Stomach smooth muscle (tissue), 2 donors: ENCODE results near the gene RGS3.
"Not testable (repeated sequence)": the region's sequence is repeated elsewhere in the genome, so short reads cannot be mapped to it uniquely, and the experiment has no call there.

Experiments
- H3K27ac ChIP-seq: one replicate; pipeline ENCODE4 v1.7.0; 2013; ENCODE audit warnings: mild to moderate bottlenecking, low read length, inconsistent platforms
- H3K27me3 ChIP-seq, 2 donors: one replicate each; pipeline ENCODE4 v1.7.0; 2013; ENCODE audit warnings: low read length in 2 of 2; ENCODE audit not compliant: insufficient read depth in 2 of 2, control insufficient read depth in 1 of 2
- H3K36me3 ChIP-seq, 2 donors: one replicate each; pipeline ENCODE4 v1.7.0; 2013; ENCODE audit warnings: low read length in 2 of 2; ENCODE audit not compliant: control insufficient read depth in 2 of 2, insufficient read depth in 2 of 2
- H3K4me1 ChIP-seq: one replicate; pipeline ENCODE4 v1.7.0; 2013; ENCODE audit warnings: low read length; ENCODE audit not compliant: control insufficient read depth, insufficient read depth
- H3K4me3 ChIP-seq, 2 donors: one replicate each; pipeline ENCODE4 v1.7.0; 2013; ENCODE audit warnings: low read length in 2 of 2
- H3K9ac ChIP-seq, 2 donors: one replicate each; pipeline ENCODE4 v1.7.0; 2013; ENCODE audit warnings: low read length in 2 of 2, mild to moderate bottlenecking in 1 of 2
- H3K9me3 ChIP-seq, 2 donors: one replicate each; pipeline ENCODE4 v1.7.0; 2013; ENCODE audit warnings: low read length in 2 of 2; ENCODE audit not compliant: control insufficient read depth in 2 of 2
- donor health status: healthy.
- donor health status: Pancreatic carcinoma.

Gene RGS3

DNA sequence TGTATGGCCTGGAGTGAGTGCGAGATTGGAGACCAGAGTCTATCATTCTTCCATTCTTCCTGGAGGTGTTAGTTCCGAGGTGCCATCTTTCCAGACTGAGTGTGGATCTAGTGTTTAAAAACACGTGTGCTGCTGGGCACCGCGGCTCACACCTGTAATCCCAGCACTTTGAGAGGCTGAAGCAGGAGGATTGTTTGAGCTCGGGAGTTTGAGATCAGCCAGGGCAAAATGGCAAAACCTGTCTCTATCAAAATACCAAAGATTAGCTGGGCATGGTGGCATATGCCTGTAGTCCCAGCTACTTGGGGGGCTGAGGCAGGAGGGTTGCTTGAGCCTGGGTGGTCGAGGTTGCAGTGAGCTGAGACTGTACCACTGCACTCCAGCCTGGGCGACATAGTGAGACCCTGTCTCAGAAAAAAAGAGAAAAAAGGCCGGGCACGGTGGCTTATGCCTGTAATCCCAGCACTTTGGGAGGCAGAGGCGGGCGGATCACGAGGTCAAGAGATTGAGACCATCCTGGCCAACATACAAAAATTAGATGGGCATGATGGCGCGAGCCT lies 176.0 kb downstream of the RGS3 start:
- H3K36me3 ChIP-seq, H3K4me1 ChIP-seq, H3K9ac ChIP-seq: not testable (repeated sequence)

DNA sequence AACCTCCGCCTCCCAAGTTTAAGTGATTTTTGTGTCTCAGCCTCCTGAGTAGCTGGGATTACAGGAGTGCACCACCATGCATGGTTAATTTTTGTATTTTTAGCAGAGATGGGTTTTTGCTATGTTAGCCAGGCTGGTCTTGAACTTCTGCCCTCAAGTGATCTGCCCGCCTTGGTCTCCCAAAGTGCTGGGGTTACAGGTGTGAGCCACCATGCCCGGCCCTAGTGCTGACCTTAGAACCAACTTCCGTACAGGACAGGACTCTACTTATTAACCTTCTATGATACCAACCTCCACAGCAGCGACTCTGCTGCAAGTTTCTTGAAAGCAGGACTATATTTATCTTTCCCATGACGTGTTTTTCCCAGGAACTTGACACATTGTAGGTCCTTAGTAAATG lies 176.9 kb downstream of the RGS3 start:
- H3K4me1 ChIP-seq: no peaks in the 10 kb centered on the region
- H3K27me3 ChIP-seq: no peaks in the 10 kb centered on the region
- H3K9me3 ChIP-seq: no peaks in the 10 kb centered on the region
- H3K4me3 ChIP-seq: no peak overlapping the region
- H3K27ac ChIP-seq: no peak overlapping the region
- H3K9ac ChIP-seq: no peak overlapping the region
- no peaks in the 10 kb centered on the region for H3K36me3 ChIP-seq

More for the DNA sequence above, 176.0 kb downstream of the RGS3 start:
- H3K9me3 ChIP-seq, H3K27me3 ChIP-seq, H3K4me3 ChIP-seq, H3K27ac ChIP-seq: not testable (repeated sequence)

DNA sequence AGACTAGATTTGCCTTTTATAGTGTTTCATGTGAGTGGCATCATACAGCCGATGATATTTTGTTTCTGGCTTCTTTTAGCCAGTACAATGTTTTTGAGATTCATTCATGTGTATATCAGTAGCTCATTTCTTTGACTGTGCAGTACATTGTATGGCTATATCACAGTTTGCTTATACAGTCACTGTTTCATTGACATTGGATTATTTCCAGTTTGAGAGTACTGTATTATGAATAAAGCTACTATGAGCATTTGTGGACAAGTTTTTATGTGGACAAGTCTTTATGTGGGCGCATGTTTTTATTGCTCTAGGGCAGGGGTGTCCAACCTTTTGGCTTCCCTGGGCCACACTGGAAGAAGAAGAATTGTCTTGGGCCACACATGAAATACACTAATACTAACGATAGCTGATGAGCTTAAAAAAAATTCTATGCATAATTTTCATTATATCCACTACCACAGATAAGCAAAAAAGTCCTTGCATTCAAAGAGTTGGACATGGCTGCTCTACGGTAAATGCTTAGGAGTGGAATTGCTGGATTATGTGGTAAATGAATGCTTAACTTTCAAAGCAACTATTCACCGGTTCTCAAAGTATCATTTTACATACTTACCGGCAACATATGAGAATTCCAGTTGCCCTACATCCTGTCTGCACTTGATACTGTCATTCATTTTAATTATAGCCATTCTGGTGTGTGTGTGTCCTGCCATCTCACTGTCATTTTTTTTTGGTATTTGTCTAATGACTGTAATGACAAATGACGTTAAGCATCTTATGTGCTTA lies 177.8 kb downstream of the RGS3 start:
- Histone ChIP-seq H3K27me3 (no peaks in the 10 kb centered on the region), H3K9me3 (no peaks in the 10 kb centered on the region), H3K36me3 (no peaks in the 10 kb centered on the region), H3K4me3 (no peak overlapping the region), H3K9ac (no peak overlapping the region), H3K27ac (no peak overlapping the region), H3K4me1 (no peaks in the 10 kb centered on the region)

DNA sequence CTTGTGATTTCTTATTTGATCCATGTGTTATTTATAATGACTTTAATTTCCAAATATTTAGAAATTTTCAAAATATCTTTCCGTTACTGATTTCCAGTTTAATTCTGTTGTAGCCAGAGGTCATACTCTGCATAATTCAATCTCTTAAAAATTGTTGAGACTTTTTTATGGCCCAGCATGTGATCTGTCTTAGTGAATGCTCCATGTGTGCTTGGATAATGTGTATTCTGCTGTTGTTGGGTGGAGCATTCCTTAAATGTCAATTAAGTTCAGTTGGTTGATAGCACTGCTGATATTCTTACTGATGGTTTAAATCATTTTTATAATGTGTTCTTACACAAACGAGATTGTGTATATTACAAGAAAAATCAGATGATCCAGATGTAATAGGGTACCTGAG lies 180.8 kb downstream of the RGS3 start:
- Histone ChIP-seq H3K27ac (no peak overlapping the region), H3K27me3 (no peaks in the 10 kb centered on the region), H3K36me3 (no peaks in the 10 kb centered on the region), H3K4me3 (no peak overlapping the region), H3K9me3 (no peaks in the 10 kb centered on the region), H3K4me1 (peaks cover 6% of the 10 kb centered on the region), H3K9ac (no peak overlapping the region)

DNA sequence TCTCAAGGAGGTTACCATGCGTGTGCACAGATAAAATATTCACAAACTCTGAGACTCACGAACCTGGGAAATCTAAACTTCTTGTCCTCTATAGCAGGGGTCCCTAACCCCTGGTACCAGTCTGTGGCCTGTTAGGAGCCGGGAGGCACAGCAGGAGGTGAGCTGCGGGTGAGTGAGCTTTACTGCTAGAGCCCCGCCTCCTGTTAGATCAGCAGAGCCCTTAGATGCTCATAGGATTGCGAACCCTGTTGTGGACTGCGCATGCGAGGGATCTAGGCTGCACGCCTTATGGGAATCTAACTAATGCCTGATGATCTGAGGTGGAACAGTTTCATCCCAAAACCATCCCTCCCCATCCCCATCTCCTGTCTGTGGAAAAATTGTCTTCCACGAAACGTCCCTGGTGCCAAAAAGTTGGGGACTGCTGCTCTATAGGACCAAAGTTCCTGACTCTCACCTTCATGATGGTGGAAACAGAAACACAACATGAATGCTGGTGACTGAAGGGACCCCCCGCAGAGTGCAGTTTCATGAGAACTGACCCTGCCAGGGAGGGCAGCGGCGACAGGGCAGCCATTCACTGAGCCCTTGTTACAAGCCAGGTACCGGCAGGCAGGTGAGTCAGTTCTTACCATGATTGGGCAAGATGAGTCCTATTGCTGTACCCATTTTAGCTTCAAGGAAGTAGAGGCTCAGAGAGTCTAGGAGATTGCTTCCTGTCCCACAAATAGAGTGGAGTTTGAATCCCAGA lies 181.9 kb downstream of the RGS3 start:
- no peak overlapping the region for H3K9ac ChIP-seq
- H3K4me1 ChIP-seq: peaks cover 9% of the 10 kb centered on the region
- H3K36me3 ChIP-seq: no peaks in the 10 kb centered on the region
- no peaks in the 10 kb centered on the region for H3K9me3 ChIP-seq
- H3K4me3 ChIP-seq: no peak overlapping the region
- no peak overlapping the region for H3K27ac ChIP-seq
- H3K27me3 ChIP-seq: no peaks in the 10 kb centered on the region

DNA sequence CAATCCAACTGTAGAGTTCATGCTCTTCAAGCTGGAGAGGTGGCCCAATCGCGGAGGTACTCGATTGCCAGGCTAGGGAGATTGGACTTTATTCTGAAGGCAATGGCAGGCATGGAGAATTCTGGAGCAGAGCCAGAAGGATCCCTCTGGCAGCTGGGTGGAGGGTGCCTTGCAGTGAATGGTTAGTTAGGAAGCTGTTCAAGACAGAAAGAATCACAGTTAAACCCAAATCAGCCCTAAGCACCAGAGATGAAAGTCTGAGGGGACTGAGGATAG lies 182.4 kb downstream of the RGS3 start:
- Histone ChIP-seq H3K9ac (no peak overlapping the region), H3K9me3 (no peaks in the 10 kb centered on the region), H3K27ac (no peak overlapping the region), H3K4me1 (peaks cover 9% of the 10 kb centered on the region), H3K27me3 (no peaks in the 10 kb centered on the region), H3K36me3 (no peaks in the 10 kb centered on the region), H3K4me3 (no peak overlapping the region)

DNA sequence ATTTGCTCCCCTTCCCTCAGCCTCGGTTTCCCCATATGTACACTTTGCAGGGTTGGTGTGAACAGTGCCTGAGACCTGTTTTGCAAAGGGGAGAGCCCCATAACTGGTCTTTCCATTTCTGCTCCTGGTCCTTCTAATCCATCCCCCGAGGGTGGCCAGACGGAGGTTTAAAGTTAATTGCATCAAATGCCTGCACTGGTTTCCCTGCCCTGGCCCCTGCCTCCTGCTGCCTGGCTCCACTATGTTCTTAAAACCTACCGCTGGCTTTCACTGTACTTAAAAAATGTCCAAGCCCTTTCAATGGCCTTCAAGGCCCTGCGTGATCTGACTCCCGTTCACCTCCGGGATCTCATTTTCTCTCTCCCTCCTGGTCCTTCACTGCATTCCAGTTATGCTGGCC lies 183.0 kb downstream of the RGS3 start:
- no peak overlapping the region for H3K27ac ChIP-seq
- no peaks in the 10 kb centered on the region for H3K9me3 ChIP-seq
- peaks cover 9% of the 10 kb centered on the region for H3K4me1 ChIP-seq
- H3K9ac ChIP-seq: no peak overlapping the region
- no peaks in the 10 kb centered on the region for H3K27me3 ChIP-seq
- no peak overlapping the region for H3K4me3 ChIP-seq
- no peaks in the 10 kb centered on the region for H3K36me3 ChIP-seq
